Activated CD4-positive, CD25-positive, alpha-beta regulatory T cell treated with anti-CD3 and anti-CD28 coated beads, Interleukin-2, amount 50 U/mL, for 16 hours (primary cell): ENCODE results near the gene ATP4B.

Experiments used
- DNase-seq: peaks from one replicate; pipeline ENCODE4 v3.0.0-alpha.2; 2020; ENCODE audit warnings: low read depth, low spot score

The ATP4B gene

DNA sequence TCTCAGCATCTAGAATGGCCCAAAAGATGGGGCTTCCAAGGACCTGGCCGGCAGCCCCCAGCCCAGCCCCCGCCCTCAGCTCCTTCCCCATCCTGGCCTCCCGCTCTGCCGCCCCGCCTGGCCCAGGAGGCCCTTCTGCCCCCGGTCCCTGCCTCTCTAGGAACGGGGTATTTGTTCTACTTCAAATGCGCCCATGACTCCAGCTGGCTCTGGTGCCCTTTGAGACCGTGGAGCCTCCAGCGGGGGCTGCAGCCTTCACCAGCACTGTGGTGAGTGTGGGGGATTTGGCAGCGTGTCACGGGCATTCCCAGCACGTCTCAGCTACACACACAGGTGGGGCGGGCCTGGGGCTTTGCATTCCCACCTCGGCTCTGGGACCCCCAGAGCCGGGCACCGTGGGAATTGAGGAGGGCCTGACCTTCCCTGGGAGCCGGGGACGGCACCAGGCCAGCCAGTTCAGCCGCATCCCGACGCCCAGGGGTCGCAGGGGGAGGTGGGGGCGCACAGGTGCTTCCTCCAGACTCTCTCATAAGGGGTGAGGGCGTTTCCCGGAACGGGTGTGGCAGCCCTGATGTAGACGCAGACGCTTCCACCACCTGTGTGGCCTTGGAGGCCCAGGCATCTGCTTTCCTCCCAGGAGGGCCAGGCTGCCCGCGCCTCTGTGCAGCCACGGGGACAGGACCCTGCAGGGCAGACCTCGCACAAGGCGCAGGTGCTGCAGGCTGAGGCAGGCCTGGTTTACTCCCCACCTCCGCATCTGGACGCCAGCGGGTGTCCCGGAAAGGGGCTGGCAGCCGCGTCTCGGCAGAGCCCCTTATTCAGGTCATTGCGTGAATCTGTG, 947 bp downstream of the ATP4B start:
- DNase-seq, result no peak

DNA sequence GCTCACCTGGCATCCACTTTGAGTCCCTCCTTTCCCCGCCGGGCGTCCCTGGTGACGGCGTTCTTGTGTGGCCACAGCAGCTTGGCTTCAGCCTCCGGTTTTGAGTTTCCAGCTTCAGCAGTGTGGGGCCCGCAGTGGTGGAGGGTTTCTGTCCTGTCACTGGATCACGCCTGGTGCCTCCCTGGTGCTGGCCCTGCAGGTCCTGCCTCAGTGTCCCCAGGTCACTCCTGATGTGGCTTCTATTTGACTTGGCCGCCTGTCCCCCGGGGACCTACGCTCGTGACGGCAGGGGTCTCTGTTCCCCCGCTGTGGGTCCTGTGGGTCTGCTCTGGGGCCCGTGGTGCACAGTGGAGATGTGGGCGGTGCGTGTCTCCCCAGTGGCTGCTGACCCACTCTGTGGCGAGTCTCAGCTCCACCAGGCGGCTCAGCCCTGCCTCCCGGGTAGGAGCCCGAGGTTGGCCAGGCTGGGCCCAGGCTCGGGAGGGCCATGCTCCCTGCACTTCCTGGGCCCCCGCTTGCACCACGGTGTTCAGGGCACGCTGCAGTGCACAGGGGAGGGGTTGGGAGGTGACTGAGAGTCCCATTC, 1.9 kb downstream of the ATP4B start:
- DNase-seq, result no peak

DNA sequence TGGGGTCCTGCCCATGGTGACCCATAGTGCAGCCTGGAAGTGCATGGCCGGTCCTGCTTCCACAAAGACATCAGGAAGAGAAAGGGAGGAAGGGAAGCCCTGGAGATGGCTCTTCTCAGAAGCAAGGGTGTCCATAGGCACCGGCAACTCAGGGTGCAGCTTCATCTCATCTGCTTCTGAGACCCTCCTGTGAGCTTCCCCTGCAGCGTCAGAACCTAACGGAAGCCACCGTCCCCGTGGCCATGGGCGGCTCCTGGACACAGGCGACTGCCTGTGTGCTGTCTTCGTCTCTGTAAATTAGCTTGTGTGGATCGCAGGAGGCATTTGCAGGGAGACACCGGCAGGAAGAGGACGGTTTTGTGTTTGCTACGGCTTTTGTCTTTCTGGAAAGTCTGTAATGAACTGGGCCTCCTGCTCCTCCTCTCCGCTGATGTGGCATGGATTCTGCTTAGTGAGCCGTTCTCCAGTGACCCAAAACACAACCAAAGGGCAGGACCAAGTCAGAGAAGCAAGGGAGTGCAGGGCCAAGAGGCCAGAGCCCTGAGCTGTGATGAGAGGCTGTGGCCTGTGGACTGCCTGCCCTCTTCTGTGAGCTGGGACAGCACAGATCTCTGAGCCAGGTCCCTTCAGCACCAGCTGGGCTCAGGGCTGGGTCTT, 2.5 kb downstream of the ATP4B start:
- no peak for DNase-seq

DNA sequence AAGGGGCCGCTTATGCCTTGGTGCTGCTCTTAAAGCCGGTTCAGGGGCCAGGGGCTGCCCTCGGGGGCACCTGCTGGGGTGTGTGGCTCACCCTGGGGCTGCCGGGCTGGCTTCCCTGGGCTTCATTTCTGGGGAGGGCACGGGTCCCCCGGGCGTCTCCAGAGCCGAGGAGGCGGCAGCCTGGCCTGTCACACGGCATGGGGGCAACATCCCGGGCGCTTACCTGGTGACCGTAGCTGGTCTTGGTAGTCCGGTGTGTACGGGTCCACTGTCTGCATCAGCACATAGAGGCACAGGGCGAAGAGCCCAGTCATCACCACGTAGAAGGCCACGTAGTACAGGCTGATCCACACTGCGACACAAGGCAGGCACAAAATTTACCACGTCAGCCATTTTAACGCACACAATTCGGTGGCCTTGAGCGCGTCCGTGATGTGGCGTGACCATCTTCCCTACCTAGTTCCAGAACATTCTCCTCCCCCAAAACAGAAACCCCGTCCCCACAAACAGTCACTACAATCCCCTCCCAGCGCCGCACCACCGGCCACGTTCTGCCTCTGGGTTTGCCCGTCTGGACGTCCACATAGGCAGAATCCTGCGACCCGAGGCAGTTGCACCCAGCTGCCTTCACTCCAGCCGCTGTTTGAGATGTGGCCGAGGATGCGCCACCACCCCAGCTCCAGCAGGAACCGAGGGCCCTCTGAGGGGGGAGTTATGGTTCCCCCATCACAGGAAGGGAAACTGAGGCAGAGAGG, 3.2 kb downstream of the ATP4B start:
- no peak for DNase-seq

DNA sequence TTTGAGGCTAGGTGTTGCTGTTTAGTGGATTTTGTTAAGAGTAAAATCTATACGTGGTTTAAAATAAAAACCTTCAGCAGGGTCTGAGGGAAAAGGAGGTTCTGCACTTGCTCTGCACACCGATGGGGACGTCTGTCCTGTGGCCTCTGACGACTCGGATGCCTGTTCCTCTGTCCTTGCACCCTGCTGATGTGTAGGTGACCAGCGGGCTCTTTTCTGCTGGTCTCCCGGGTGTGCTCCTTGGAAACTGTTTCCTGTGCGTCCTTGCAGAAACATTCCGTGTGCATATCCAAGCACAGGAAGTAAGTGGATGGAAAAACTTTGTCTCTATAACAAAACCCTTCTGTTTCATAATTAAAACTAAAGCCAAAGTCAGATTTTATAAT, 3.8 kb downstream of the ATP4B start:
- no peak for DNase-seq

DNA sequence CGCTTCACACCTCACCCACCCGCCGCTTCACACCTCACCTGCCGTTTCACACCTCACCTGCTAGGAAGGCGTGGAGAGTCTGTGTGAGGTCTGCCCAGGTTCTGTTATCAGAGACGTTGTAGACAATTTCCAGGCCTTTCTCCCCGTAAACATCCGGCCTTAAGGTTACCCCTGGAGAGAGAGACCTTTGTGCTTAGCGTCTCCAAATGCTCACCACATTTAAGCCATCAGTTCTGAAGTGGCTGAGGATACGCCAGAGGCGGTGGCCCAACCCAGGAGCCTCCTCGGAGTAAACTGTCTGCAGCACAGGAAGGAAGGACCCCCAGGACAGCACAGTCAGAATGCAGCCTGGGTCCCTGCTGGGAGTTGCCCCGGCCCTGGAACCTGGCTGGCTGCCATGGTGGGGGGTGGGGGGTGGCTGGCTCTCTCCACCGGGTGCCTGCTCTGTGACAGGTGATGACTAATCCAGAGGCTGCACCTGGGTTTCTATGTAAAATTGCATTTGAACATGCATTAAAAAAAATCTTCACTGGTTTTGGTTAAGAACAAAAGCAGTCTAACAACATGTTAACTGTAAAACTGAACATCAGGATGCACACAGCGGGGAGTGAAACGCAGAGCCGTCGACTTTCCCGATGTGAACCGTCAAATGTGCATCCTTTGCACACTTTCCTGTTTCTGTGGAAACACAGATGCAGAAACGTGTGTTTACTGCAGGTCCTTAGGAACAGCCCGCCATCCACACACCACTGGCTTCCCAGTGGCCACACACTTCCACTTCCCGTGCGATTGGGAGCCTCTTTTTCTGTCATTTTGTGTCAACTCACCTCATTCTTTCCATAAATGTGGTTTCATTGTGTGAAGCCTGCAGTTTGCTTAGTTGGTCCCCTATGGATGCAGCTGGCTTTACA, 4.5 kb downstream of the ATP4B start:
- no peak for DNase-seq

DNA sequence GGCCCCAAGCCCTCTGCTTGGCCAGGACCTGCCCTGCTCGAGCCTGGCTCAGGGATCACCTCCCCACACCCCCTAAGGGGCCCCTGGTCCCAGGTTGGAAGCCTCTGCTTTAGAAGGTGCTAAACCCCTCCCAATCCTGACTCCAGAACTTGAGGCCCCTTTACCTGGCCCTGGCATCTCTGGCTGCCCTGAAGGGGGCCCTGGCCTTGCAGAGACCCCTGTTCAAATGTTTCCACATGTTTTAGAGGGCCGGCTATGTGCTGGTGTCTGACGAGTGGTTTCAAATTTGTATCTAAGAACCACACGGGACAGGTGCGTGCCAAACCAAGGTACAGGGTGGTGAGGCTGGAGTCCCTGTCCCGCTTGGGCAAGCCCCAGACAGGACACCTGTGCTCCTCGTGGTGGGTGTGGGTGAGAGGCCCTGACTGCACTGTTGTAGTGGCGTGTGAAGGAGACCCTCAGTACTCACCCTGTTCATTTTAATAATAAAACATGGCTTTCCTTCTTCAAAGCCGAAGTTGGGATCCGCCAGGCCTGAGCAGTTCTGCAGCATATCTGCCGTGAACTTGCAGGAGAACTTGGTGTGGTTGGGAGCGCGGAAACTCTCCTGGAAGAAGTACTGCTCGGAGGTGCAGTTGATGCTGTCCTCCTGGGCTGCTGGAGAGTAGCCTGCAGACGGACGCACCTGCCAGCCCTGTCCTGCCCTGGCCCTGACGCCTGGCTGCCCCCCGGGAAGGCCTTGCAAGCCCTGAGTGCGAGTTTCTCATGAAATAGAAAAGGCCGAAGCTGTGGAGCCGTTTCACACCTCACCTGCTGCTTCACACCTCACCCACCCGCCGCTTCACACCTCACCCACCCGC, 5.4 kb downstream of the ATP4B start:
- no peak for DNase-seq

DNA sequence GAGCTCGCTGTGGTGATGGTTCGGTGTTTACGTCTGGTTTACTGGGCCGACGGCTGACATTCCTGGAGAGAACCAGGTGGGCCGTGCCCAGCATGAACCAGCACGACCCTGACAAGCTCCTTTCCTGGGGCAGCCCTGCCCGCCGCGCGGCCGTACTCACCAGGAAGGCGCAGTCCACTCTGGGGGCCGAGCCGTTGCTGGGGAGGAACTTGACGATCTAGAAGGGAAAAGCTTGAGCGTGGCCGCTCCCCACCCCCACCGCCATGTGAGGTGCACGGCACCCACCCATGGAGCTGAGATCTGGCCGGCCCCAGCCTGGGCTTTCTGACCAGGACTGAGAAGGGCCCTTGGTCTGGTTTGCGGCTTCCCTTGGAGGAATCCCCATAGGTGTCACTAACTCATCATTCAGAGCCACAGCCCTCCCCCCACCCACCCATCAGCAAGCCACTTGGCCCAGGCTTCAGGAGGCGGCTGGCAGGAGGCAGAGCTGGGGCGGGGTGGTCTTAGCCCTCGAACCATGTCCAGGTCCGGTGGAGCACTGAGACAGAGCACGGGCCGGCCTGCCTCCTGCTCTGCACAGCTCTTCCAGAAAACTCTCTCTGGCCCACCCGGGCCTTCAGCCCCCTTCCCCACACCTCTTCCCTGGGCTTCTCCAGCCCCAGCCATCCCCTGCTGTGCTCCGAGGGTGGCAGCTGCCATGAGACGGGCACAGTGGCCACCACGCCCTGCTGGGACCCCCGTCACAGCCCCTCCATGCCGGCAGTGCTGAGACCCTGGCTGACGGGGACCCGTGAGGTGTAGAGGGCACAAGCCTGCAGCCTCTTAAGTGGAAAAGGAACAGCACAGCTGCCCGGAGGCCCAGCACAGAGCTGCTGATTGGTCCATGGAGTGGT, 6.2 kb downstream of the ATP4B start:
- DNase-seq, result no peak

DNA sequence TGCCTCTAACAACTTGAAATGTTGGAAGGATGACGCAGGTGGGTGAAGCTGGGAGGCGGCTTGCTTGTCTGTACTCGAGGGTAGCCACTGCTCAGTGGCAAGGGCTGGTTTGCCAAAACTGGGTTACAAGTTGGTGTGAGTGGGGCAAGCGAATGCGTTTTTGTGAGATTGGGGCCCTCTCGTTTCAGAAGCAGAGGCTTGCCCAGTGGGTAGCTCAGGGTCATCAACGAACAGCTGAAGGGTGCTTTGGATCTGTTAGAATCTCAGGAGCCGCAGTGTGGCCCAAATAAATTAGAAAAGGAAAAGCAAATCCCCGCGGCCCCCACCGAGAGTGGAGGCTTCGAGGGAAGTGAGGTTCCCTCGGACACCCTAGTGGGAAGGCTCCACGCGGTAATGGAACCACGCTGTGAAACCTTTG, 7.3 kb downstream of the ATP4B start:
- no peak for DNase-seq

DNA sequence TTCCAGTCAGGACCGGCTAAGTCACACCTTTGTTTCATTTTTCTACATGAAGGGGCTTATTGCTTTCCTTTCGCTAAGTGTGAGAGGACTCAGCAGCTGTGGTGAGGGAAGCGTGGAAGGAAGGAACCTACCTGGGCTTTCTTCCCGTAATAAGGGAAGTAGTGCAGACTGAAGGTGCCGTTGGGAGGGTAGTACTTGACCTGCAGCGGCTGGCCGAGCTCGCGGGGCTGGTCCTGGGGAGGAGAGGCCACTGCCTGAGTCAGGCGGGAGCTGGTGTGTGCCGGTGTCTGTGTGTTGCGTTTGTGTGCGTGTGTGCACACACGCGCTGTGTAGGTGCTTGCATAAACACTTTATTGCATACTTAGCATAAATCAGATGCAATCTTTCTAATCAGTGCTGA, 7.7 kb downstream of the ATP4B start:
- DNase-seq, result no peak

DNA sequence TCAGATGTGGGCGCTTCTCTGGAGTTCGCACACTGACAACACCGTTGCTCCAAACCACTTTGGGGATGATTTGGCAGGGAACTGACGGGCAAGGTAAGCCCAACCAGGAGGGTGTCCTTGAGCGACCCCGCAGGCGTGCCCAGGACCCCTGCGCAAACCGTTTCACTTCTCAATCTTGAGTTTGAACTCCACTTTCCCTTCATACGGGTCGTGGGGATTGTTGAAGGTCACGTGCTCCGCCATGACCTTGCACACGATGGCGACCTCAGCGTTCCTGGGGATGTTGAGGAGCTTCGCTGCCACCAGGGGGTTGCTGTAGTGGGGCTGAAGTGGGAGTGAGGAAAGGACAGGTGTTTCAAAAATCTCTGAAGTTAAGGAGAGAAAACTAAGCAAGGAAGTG, 8.8 kb downstream of the ATP4B start:
- no peak for DNase-seq

DNA sequence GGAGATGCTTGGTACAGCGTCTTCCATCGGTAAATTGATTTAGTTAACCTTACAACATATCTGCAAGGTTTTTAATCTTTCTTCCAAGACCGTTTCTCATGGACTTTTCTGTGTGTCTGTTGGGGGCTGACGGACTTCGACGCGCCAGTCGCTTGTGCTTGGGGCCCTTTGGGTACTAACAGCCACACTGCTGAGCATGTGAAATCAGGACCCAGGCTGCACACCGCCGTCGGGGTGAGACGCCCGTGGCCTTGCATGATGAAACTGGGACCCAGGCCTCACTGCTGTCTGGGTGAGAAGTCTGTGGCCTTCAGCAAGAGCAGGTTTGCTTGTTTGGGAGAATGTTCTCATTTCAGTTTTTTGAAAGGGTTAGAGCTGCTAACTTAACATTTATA, 9.8 kb downstream of the ATP4B start:
- no peak for DNase-seq

DNA sequence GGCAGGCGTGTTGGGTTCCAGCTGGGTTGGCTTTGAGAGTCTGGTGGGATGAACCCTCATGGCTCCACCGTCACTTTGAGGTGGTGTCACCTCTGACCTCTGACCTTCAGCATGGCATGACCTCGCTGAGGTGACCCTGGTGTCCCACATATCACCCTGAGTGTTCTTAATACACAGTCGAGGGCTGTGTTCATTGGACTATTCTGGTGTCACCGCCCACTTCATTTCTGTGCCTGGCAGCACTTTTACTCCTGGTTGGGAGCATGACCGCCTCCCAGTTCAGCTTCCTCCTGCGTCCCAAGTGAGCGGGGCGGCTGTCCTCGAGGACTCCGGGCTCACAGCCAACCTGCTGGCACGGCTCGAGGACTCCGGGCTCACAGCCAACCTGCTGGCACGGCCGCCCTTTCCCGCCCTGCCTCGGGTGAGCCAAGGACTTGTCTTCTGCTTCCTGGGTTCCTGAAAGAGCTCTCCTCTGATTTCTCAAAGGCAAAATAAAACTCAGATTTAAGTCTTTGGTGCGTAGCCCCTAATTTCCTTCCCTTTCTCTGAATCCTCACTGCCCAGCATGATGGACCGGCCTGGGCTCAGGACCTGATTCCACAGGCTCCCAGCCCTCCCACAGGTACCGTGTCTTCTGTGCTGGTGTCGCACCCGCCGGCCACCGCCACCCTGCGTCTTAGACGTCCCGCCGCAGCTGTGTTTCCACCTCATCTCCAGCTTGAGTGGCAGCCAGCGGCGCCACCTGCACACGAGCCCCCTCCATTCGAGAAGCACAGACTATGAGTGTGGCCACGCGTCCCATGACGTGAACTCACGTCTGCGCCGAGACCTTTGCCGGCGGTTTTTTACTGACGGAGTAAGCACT, 10.4 kb downstream of the ATP4B start:
- DNase-seq, result no peak

DNA sequence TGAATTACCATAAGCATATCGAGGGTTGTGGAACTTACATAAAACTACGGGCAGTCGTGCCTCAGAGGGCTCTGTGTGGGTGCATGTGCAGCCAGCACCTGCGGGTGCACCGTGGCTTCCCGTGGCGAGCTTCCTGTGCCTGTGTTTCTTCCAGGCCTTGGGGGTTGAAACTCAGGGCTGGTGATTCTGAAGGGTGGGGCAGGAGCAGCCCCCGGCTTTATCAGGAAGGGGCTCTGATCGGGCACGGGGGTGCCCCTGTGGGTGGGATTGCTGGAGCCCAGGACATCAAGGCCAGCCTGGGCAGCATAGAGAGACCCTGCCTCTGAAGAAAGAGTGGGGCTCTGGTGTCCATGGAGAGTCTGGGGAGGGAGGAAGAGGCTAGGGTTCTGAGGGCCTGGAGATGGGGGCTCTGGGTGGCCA, 11.1 kb downstream of the ATP4B start:
- DNase-seq, result no peak

DNA sequence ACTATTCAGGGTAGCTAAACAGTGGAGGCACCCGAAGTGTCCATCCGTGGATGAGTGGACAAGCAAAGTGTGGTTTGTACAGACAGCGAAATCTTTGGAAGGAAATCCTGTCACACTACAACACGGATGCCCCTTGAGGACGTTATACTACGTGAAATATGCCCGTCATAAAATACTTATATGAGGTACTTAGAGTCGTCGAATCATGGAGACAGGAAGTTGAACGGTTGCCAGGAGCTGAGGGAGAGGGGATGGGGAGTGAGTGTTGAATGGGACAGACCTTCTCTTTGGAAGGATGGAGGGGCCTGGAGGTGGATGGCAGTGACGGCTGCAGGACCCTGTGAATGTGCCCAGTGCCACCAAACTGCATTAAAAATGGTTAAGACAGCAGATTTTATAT, 11.6 kb downstream of the ATP4B start:
- DNase-seq, result no peak

DNA sequence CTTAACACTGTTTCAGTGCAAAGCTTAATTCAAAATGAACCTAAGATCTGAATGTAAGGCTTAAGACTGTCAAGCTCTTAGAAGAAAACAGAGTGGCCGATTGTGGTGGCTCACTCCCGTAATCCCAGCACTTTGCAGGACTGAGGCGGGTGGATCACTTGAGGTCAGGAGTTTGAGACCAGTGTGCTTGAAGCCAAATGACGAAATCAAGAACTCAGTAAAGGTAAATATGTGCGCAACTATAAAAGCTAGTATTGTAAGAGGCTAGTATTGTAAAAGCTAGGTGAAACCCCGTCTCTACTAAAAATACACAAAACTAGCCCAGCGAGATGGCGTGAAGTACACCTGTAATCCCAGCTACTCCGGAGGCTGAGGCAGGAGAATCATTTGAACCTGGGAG, 12.7 kb downstream of the ATP4B start:
- no peak for DNase-seq

DNA sequence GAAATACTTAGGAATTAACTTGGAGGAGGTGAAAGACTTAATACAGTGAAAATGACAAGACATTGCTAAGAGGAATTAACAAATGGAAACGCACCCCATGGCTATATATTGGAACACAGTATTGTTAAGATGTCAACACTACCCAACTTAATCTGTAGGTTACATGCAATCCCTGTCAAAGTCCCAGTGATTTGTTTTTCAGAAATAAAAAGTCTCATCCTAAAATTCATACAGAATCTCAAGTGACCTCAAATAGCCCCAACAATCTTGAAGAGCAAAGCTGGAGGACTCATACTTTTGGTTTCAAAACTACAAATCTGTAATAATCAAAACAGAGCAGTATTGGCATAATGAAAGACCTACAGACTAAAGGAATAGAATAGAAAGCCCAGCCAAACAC, 13.2 kb downstream of the ATP4B start:
- no peak for DNase-seq

DNA sequence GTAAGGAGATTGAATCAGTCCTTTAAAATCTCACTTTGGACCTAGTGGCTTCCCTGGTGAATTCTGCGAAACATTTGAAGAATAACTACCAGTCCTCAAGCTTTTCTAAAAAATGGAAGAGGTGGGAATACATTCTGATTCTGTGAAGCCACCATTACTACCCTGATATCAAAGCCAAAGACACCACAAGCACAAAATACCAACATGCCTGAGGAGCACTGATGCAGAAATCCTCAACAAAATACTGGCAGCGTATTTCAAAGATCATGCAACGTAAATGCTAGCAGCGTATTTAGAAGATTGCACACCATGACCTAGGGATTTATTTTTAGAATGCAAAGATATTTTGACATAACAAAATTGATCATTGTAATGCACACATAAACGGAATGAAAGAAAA, 14.4 kb downstream of the ATP4B start:
- no peak for DNase-seq
